ENCODE results near the gene SLC35E1.

SLC35E1 gene

DNA sequence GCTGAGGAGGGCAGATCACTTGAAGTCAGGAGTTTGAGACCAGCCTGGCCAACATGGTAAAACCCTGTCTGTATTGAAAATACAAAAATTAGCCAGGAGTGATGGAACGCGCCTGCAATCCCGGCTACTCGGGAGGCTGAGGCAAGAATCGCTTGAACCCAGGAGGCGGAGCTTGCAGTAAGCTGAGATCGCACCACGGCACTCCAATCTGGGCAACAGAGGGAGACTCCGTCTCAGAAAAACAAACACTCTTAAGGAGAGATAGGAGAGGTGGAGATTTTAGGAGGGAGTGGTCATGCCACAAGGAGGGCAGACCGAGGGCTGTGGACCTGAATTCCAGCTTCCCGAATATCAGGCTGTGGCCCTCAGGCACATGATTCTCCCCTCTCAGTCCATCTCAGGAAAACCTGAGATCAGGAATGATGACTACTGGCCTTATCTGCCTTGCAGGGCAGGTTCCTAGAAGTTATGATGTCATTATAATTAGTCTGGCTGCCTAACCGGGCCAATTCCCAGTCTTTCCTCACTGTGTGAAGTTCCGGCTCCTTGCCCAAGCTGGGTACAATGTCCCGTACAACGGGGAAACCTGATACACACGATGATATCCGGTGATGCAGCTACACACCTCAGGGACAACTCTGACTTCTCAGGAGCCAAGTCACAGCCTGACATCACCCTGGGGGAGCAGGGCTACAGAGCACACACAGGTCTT, 2.5 kb downstream of the SLC35E1 start:
- no peak for TF ChIP-seq CTCF (IDR thresholded peaks at IDR 0.05; ENCODE audit: poor library complexity, severe bottlenecking)
- Histone ChIP-seq H3K9me3 (ENCODE audit: severe bottlenecking) (no peaks in the 10 kb centered on the region), H3K4me1 (ENCODE audit: insufficient read depth, poor library complexity, severe bottlenecking) (peaks cover 15% of the 10 kb centered on the region), H3K27ac (ENCODE audit: poor library complexity, severe bottlenecking) (peak overlapping the region; percentile 40), H3K27me3 (ENCODE audit: insufficient read depth, poor library complexity, severe bottlenecking) (no peaks in the 10 kb centered on the region), H3K36me3 (ENCODE audit: low read depth) (peaks cover 55% of the 10 kb centered on the region), H3K4me3 (ENCODE audit: severe bottlenecking) (no peak overlapping the region)
- ATAC-seq (ENCODE audit: low read depth): no peak
- DNase-seq (ENCODE audit: low spot score): no peak

DNA sequence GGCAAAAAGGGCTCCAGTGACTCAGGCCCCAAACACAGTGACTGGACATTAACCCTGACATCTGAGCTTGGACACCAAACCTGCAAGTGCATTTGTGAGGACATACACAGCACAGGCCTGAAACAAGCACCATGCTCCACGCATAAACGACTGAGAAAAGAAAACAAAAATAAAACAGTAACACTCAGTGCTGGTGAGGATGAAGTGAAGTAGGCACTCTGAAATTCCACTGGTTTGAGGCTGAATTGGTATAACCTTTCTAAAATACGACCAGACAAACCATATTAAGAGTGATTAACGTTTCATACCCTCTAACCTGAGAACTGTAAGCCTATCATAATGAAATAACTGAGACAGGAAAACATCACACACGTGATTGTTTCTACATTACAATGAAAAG, 5.5 kb downstream of the SLC35E1 start:
- DNase-seq (ENCODE audit: low spot score): no peak
- Histone ChIP-seq H3K27ac (ENCODE audit: poor library complexity, severe bottlenecking) (no peak overlapping the region), H3K4me3 (ENCODE audit: severe bottlenecking) (no peak overlapping the region), H3K9me3 (ENCODE audit: severe bottlenecking) (no peaks in the 10 kb centered on the region), H3K4me1 (ENCODE audit: insufficient read depth, poor library complexity, severe bottlenecking) (peaks cover 11% of the 10 kb centered on the region), H3K27me3 (ENCODE audit: insufficient read depth, poor library complexity, severe bottlenecking) (no peaks in the 10 kb centered on the region), H3K36me3 (ENCODE audit: low read depth) (peaks cover 86% of the 10 kb centered on the region)
- no peak for ATAC-seq (ENCODE audit: low read depth)
- TF ChIP-seq CTCF (IDR thresholded peaks at IDR 0.05; ENCODE audit: poor library complexity, severe bottlenecking): no peak

DNA sequence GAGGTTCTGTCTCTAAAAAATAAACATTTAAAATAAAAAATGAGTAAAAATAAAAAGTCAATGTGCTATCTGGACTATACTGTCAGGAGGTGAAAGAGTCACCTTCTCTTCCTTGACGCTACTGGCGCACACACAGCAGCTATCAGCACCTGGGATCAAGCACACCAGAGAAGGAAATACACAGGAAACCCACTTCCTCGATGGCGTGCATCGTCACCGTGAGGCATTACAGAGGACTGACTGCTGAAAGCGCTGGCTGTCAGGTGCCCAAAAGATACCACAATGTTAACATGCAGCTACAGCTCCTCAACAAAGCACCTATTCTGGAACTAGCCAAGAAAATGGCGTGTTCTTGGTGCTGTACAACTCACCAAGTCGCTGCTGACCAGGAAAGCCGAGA, 6.1 kb downstream of the SLC35E1 start:
- DNase-seq (ENCODE audit: low spot score) (no peak), ATAC-seq (ENCODE audit: low read depth) (no peak)
- Histone ChIP-seq H3K27me3 (ENCODE audit: insufficient read depth, poor library complexity, severe bottlenecking) (no peaks in the 10 kb centered on the region), H3K4me3 (ENCODE audit: severe bottlenecking) (no peak overlapping the region), H3K4me1 (ENCODE audit: insufficient read depth, poor library complexity, severe bottlenecking) (peaks cover 11% of the 10 kb centered on the region), H3K36me3 (ENCODE audit: low read depth) (peaks cover 92% of the 10 kb centered on the region), H3K9me3 (ENCODE audit: severe bottlenecking) (no peaks in the 10 kb centered on the region), H3K27ac (ENCODE audit: poor library complexity, severe bottlenecking) (no peak overlapping the region)
- TF ChIP-seq CTCF (IDR thresholded peaks at IDR 0.05; ENCODE audit: poor library complexity, severe bottlenecking): no peak

- no peak for DNase-seq (ENCODE audit: low spot score)
- TF ChIP-seq CTCF (IDR thresholded peaks at IDR 0.05; ENCODE audit: poor library complexity, severe bottlenecking): no peak
- Histone ChIP-seq H3K4me3 (ENCODE audit: severe bottlenecking) (no peak overlapping the region), H3K36me3 (ENCODE audit: low read depth) (peaks cover 90% of the 10 kb centered on the region), H3K4me1 (ENCODE audit: insufficient read depth, poor library complexity, severe bottlenecking) (peaks cover 11% of the 10 kb centered on the region), H3K27ac (ENCODE audit: poor library complexity, severe bottlenecking) (no peak overlapping the region), H3K9me3 (ENCODE audit: severe bottlenecking) (no peaks in the 10 kb centered on the region), H3K27me3 (ENCODE audit: insufficient read depth, poor library complexity, severe bottlenecking) (no peaks in the 10 kb centered on the region)
- ATAC-seq (ENCODE audit: low read depth): no peak
These were observed 7.4 kb downstream of the SLC35E1 start for GRCh38 chr19:16564842-16565241.

DNA sequence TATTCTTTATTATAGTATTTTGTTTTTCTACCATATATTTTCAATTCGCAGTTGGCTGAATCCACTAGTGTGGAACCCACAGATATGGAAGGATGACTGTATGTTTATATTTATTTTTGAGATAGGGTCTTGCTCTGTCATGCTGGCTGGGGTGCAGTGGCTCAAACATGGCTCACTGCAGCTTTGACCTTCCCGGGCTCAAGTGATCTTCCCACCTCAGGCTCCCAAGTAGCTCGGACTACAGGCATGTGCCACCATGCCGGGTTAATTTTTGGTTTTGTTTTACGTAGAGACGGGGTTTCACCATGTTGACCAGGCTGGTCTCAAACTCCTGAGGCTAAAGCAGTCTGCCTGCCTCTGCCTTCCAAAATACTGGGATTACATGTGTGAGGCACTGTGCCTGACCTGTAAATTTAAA, 9.6 kb downstream of the SLC35E1 start:
- no peaks in the 10 kb centered on the region for H3K27me3 ChIP-seq (ENCODE audit: insufficient read depth, poor library complexity, severe bottlenecking)
- H3K4me3 ChIP-seq (ENCODE audit: severe bottlenecking): no peak overlapping the region
- H3K27ac ChIP-seq (ENCODE audit: poor library complexity, severe bottlenecking): no peak overlapping the region
- no peaks in the 10 kb centered on the region for H3K9me3 ChIP-seq (ENCODE audit: severe bottlenecking)
- no peak for TF ChIP-seq CTCF (IDR thresholded peaks at IDR 0.05; ENCODE audit: poor library complexity, severe bottlenecking)
- DNase-seq (ENCODE audit: low spot score) (no peak), ATAC-seq (ENCODE audit: low read depth) (no peak)
- peaks cover 88% of the 10 kb centered on the region for H3K36me3 ChIP-seq (ENCODE audit: low read depth)
- H3K4me1 ChIP-seq (ENCODE audit: insufficient read depth, poor library complexity, severe bottlenecking): no peaks in the 10 kb centered on the region
